ENCODE data around the gene SBF2. TPM values are rescaled to one million over a fixed set of nuclear protein-coding genes. Genes with fewer than 3 reads are reported as not detected.

Gene SBF2
- total and polyA plus RNA-seq, 8 donors: 25.7 to 62.6 (median 57.0) TPM

- Histone ChIP-seq H3K4me3 (no peak overlapping the region), H3K9me3 (no peaks in the 10 kb centered on the region), H3K4me1 (no peaks in the 10 kb centered on the region), H3K27ac (no peak overlapping the region), H3K36me3 (peaks cover 0 to 61% of the 10 kb centered on the region in 2 donors), H3K27me3 (no peaks in the 10 kb centered on the region)
- DNase-seq: no peak
- no peak for ATAC-seq
- no peak for TF ChIP-seq CTCF (IDR thresholded peaks at IDR 0.05)
- intact Hi-C loops (cut with DNase I): no loop called here
Observed at GRCh38 chr11:9780929-9781328, 513.1 kb downstream of the SBF2 start.

GRCh38 chr11:9777525-9777924, 516.5 kb downstream of the SBF2 start:
- DNase-seq: no peak
- no peak for TF ChIP-seq CTCF (IDR thresholded peaks at IDR 0.05)
- Histone ChIP-seq H3K9me3 (no peaks in the 10 kb centered on the region), H3K36me3 (peaks cover 0 to 38% of the 10 kb centered on the region in 2 donors), H3K27me3 (no peaks in the 10 kb centered on the region), H3K4me3 (no peak overlapping the region), H3K27ac (no peak overlapping the region), H3K4me1 (no peaks in the 10 kb centered on the region)
- ATAC-seq: no peak
- intact Hi-C loops (cut with DNase I): no loop called here

- H3K9me3 ChIP-seq: no peaks in the 10 kb centered on the region
- no peak overlapping the region for H3K4me3 ChIP-seq
- peaks cover 0 to 37% of the 10 kb centered on the region in 2 donors for H3K36me3 ChIP-seq
- H3K27me3 ChIP-seq: no peaks in the 10 kb centered on the region
- TF ChIP-seq CTCF (IDR thresholded peaks at IDR 0.05): no peak
- no peak overlapping the region for H3K27ac ChIP-seq
- ATAC-seq: no peak
- intact Hi-C loops (cut with DNase I): no loop called here
- no peak for DNase-seq
- H3K4me1 ChIP-seq: no peaks in the 10 kb centered on the region
Observed at GRCh38 chr11:9777066-9777465, 517.0 kb downstream of the SBF2 start.

- Histone ChIP-seq H3K27me3 (no peaks in the 10 kb centered on the region), H3K27ac (no peak overlapping the region), H3K36me3 (peaks cover 0 to 28% of the 10 kb centered on the region in 2 donors), H3K4me3 (no peak overlapping the region), H3K9me3 (no peaks in the 10 kb centered on the region), H3K4me1 (no peaks in the 10 kb centered on the region)
- DNase-seq: no peak
- TF ChIP-seq CTCF (IDR thresholded peaks at IDR 0.05): no peak
- no peak for ATAC-seq
- intact Hi-C loops (cut with DNase I): no loop called here
Observed at GRCh38 chr11:9776203-9776602, 517.8 kb downstream of the SBF2 start.

GRCh38 chr11:9775398-9775779, 518.6 kb downstream of the SBF2 start:
- Histone ChIP-seq H3K9me3 (no peaks in the 10 kb centered on the region), H3K36me3 (peaks cover 0 to 20% of the 10 kb centered on the region in 2 donors), H3K4me3 (no peak overlapping the region), H3K27ac (no peak overlapping the region), H3K27me3 (no peaks in the 10 kb centered on the region), H3K4me1 (no peaks in the 10 kb centered on the region)
- DNase-seq (no peak), ATAC-seq (no peak)
- intact Hi-C loops (cut with DNase I): no loop called here
- TF ChIP-seq CTCF (IDR thresholded peaks at IDR 0.05): no peak

Measured in left lung (tissue), 10 donors.